ENCODE measurements around the gene FAM120A.

GRCh38 chr9:93520523-93520922 lies 69.0 kb downstream of the FAM120A start:
- TF ChIP-seq CTCF (IDR thresholded peaks at IDR 0.05): no peak
- no peak for TF ChIP-seq POLR2AphosphoS5 (IDR thresholded peaks at IDR 0.05)

All from prostate gland (tissue), 2 donors.